ENCODE data around the gene GBF1. TPM values are rescaled to one million over a fixed set of nuclear protein-coding genes. Genes with fewer than 3 reads are reported as not detected.
A peak's percentile ranks its signal among the peaks of the same experiment; 100 is the strongest.

Gene GBF1
- total and polyA plus RNA-seq, 4 experiments from 2014 or later, result 3.1 to 44.7 (median 31.8) TPM

- Histone ChIP-seq H3K27me3 (ENCODE audit: insufficient read depth, low read length) (peaks cover 13% of the 10 kb centered on the region), H3K4me1 (ENCODE audit: insufficient read depth, low read length) (peaks cover 37% of the 10 kb centered on the region), H3K27ac (ENCODE audit: low read depth, low read length) (peak overlapping the region; percentile 64), H3K9me3 (ENCODE audit: control insufficient read depth in 1 of 2, low read length in 2 of 2) (no peaks in the 10 kb centered on the region), H3K4me3 (ENCODE audit: low read length in 2 of 2) (peak overlapping the region; percentile 61 to 90), H3K36me3 (ENCODE audit: insufficient read depth, low read length) (peaks cover 10% of the 10 kb centered on the region)
- peak overlapping the region; percentile 90 to 99 (median 96) for H3K4me3 Mint-ChIP-seq
- CTCF ChIA-PET (ENCODE audit: partially characterized antibody), result interaction anchor here (1.1 to 5.6 kb wide), 9 partner anchors 10 to 188 kb away, joined by 3 to 42 read pairs (median 9); partner anchors contain the start of genes ACTR1A and CUEDC2
- H3K27me3 Mint-ChIP-seq, result peaks cover 13 to 22% of the 10 kb centered on the region in 2 donors
- H3K4me1 Mint-ChIP-seq, result peaks cover 14 to 53% (median 33%) of the 10 kb centered on the region in 4 donors
- POLR2A ChIA-PET (ENCODE audit: partially characterized antibody), result interaction anchor here (0.7 to 8.2 kb wide), 19 partner anchors 9 to 282 kb away, joined by 3 to 198 read pairs (median 9); partner anchors contain the start of genes ACTR1A, C10orf95, CUEDC2 and GBF1
- peaks cover 0 to 8% of the 10 kb centered on the region in 2 donors for H3K36me3 Mint-ChIP-seq
- peak overlapping the region; percentile 92 to 98 (median 96) for H3K27ac Mint-ChIP-seq
- H3K9me3 Mint-ChIP-seq, result peaks cover 0 to 5% (median 0%) of the 10 kb centered on the region in 8 donors
- DNase-seq, result no peak
- intact Hi-C loops (cut with micrococcal nuclease), result loop anchor here (1.0 kb wide), 1 partner anchor 82 kb away; the partner anchor contains the start of gene ACTR1A
Measured at GRCh38 chr10:102420181-102420713, 174.9 kb downstream of the GBF1 start.

DNA sequence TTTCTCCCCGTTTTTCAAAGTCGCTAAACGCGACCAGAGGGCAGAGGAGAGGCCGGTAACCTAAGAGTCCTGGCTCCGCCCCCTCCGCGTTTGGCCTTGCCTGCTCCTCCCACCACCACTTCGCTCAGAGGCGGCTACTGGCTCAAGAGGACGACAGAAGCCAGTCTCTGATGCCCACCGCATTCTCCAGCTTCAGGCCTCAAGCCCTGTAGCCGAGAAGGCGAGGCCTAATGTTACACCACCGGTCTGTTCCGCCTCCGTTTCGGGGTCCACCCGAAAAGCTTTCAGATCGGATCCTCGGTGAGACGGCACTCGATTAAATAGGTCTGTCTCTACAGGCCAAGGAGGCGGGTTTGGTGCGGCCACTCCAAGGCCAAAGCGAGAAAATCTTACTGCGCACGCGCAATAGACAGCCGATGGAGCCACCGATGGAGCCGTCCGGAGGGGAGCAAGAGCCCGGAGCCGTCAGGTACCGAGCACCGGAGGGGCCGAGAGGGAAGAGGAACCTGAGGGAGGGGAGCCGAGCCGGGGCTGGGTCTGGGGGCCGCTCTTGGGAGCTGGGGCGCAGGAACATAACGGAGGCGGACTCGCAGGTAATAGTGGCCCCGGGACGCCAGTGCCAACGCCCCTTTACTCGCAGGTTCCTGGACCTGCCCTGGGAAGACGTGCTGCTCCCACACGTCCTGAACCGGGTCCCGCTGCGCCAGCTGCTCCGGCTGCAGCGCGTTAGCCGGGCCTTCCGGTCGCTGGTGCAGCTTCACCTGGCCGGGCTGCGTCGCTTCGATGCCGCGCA is 175.6 kb downstream of the GBF1 start, which contains the start of gene FBXL15:
FBXL15 (plus strand) TSS at position 123 of the 793 bp plus-strand sequence; CDS start at position 417, 294 bp downstream.
- peaks cover 10% of the 10 kb centered on the region for H3K36me3 ChIP-seq (ENCODE audit: insufficient read depth, low read length)
- no peaks in the 10 kb centered on the region for H3K9me3 ChIP-seq (ENCODE audit: control insufficient read depth in 1 of 2, low read length in 2 of 2)
- H3K4me3 ChIP-seq (ENCODE audit: low read length in 2 of 2), result peak within 1 kb of the TSS; percentile 61 to 90
- CTCF ChIA-PET (ENCODE audit: partially characterized antibody), result interaction anchor here (1.1 to 5.6 kb wide), 13 partner anchors 9 to 190 kb away, joined by 3 to 42 read pairs (median 9); partner anchors contain the start of genes ACTR1A, C10orf95 and CUEDC2
- DNase-seq, result peak; percentile 92 to 94 (median 93)
- peak within 1 kb of the TSS; percentile 64 for H3K27ac ChIP-seq (ENCODE audit: low read depth, low read length)
- peaks cover 10% of the 10 kb centered on the region for H3K27me3 ChIP-seq (ENCODE audit: insufficient read depth, low read length)
- POLR2A ChIA-PET (ENCODE audit: partially characterized antibody), result interaction anchor here (0.7 to 8.2 kb wide), 21 partner anchors 10 to 283 kb away, joined by 3 to 198 read pairs (median 7); partner anchors contain the start of genes ACTR1A, C10orf95, CUEDC2 and GBF1
- H3K9me3 Mint-ChIP-seq, result peaks cover 0 to 5% (median 0%) of the 10 kb centered on the region in 8 donors
- H3K4me3 Mint-ChIP-seq, result peak within 1 kb of the TSS; percentile 90 to 99 (median 96)
- peak within 1 kb of the TSS; percentile 92 to 98 (median 96) for H3K27ac Mint-ChIP-seq
- H3K4me1 ChIP-seq (ENCODE audit: insufficient read depth, low read length), result peaks cover 37% of the 10 kb centered on the region
- peaks cover 16 to 53% (median 33%) of the 10 kb centered on the region in 4 donors for H3K4me1 Mint-ChIP-seq
- H3K36me3 Mint-ChIP-seq, result peaks cover 0 to 10% of the 10 kb centered on the region in 2 donors
- peaks cover 11 to 18% of the 10 kb centered on the region in 2 donors for H3K27me3 Mint-ChIP-seq
- intact Hi-C loops (cut with micrococcal nuclease), result loop anchor here (1.0 kb wide), 6 partner anchors 11 to 81 kb away; partner anchors contain the start of genes ACTR1A and CUEDC2

DNA sequence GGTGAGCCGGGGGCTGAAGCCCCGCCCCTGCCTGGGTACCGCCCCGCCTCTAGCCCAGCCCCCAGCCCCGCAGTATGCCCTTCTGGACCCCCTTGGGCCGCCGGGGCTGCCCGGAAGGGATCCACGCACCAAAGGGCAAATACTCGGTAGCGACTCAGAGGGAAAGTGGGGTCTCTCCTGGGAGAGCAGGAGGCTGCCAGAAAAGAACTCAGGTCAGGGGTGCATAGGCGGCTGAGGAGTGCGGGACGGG is 176.1 kb downstream of the GBF1 start:
- peak overlapping the region; percentile 92 to 98 (median 96) for H3K27ac Mint-ChIP-seq
- no peak for DNase-seq
- peak overlapping the region; percentile 61 to 90 for H3K4me3 ChIP-seq (ENCODE audit: low read length in 2 of 2)

DNA sequence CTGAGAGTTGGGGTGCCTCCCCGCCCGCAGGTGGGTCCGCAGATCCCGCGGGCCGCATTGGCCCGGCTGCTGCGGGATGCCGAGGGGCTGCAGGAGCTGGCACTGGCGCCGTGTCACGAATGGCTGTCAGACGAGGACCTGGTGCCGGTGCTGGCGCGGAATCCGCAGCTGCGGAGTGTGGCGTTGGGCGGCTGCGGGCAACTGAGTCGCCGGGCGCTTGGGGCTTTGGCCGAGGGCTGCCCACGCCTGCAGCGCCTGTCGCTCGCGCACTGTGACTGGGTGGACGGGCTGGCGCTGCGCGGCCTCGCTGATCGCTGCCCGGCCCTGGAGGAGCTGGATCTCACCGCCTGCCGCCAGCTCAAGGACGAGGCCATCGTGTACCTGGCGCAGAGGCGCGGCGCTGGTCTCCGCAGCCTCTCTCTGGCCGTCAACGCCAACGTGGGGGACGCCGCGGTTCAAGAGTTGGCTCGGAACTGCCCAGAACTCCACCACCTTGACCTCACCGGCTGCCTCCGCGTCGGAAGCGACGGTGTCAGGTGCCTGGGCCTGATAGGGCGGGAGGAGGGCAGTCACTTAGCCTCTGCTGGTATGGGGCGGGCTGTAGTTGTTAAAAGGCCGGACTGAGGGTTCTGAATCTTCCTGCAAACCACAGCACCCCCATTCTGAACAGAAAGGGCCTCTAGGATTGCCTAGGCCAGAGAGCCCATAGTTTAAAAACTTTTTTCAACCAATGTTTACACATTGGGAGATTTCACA is 176.6 kb downstream of the GBF1 start:
- Mint-ChIP-seq H3K27me3 (peaks cover 7 to 14% of the 10 kb centered on the region in 2 donors), H3K4me3 (peak overlapping the region; percentile 90 to 99 (median 96)), H3K9me3 (peaks cover 0 to 5% (median 0%) of the 10 kb centered on the region in 8 donors), H3K4me1 (peaks cover 19 to 54% (median 34%) of the 10 kb centered on the region in 4 donors), H3K27ac (peak overlapping the region; percentile 64 to 98 (median 95)), H3K36me3 (peaks cover 0 to 12% of the 10 kb centered on the region in 2 donors)
- ChIA-PET CTCF (ENCODE audit: partially characterized antibody) (interaction anchor here (0.9 to 5.6 kb wide), 18 partner anchors 8 to 253 kb away, joined by 3 to 42 read pairs (median 6); partner anchors contain the start of genes ACTR1A, C10orf95 and CUEDC2), POLR2A (ENCODE audit: partially characterized antibody) (interaction anchor here (1.0 to 8.2 kb wide), 17 partner anchors 11 to 270 kb away, joined by 3 to 198 read pairs (median 16); partner anchors contain the start of genes ACTR1A, C10orf95, CUEDC2 and GBF1)
- Histone ChIP-seq H3K27me3 (ENCODE audit: insufficient read depth, low read length) (peaks cover 6% of the 10 kb centered on the region), H3K9me3 (ENCODE audit: control insufficient read depth in 1 of 2, low read length in 2 of 2) (no peaks in the 10 kb centered on the region), H3K27ac (ENCODE audit: low read depth, low read length) (peak overlapping the region; percentile 64), H3K36me3 (ENCODE audit: insufficient read depth, low read length) (peaks cover 10% of the 10 kb centered on the region), H3K4me1 (ENCODE audit: insufficient read depth, low read length) (peaks cover 37% of the 10 kb centered on the region), H3K4me3 (ENCODE audit: low read length in 2 of 2) (peak overlapping the region; percentile 61 to 90)
- intact Hi-C loops (cut with micrococcal nuclease), result loop anchor here (1.0 kb wide), 6 partner anchors 10 to 57 kb away; partner anchors contain the start of gene CUEDC2
- DNase-seq, result peak in 2 of 5 donors; percentile 32 to 41

More for the DNA sequence above, 176.1 kb downstream of the GBF1 start:
- H3K27me3 ChIP-seq (ENCODE audit: insufficient read depth, low read length), result peaks cover 6% of the 10 kb centered on the region
- peak overlapping the region; percentile 64 for H3K27ac ChIP-seq (ENCODE audit: low read depth, low read length)
- H3K9me3 ChIP-seq (ENCODE audit: control insufficient read depth in 1 of 2, low read length in 2 of 2), result no peaks in the 10 kb centered on the region
- peaks cover 0 to 12% of the 10 kb centered on the region in 2 donors for H3K36me3 Mint-ChIP-seq
- ChIA-PET CTCF (ENCODE audit: partially characterized antibody) (interaction anchor here (1.0 to 5.6 kb wide), 14 partner anchors 9 to 252 kb away, joined by 3 to 42 read pairs (median 8); partner anchors contain the start of genes ACTR1A, C10orf95 and CUEDC2), POLR2A (ENCODE audit: partially characterized antibody) (interaction anchor here (1.0 to 8.2 kb wide), 18 partner anchors 11 to 270 kb away, joined by 3 to 198 read pairs (median 12); partner anchors contain the start of genes ACTR1A, C10orf95, CUEDC2 and GBF1)
- peaks cover 0 to 5% (median 0%) of the 10 kb centered on the region in 8 donors for H3K9me3 Mint-ChIP-seq
- intact Hi-C loops (cut with micrococcal nuclease), result loop anchor here (1.0 kb wide), 5 partner anchors 11 to 58 kb away; partner anchors contain the start of gene CUEDC2
- peaks cover 19 to 53% (median 34%) of the 10 kb centered on the region in 4 donors for H3K4me1 Mint-ChIP-seq
- peak overlapping the region; percentile 90 to 99 (median 96) for H3K4me3 Mint-ChIP-seq
- H3K36me3 ChIP-seq (ENCODE audit: insufficient read depth, low read length), result peaks cover 10% of the 10 kb centered on the region
- peaks cover 37% of the 10 kb centered on the region for H3K4me1 ChIP-seq (ENCODE audit: insufficient read depth, low read length)
- peaks cover 7 to 14% of the 10 kb centered on the region in 2 donors for H3K27me3 Mint-ChIP-seq

DNA sequence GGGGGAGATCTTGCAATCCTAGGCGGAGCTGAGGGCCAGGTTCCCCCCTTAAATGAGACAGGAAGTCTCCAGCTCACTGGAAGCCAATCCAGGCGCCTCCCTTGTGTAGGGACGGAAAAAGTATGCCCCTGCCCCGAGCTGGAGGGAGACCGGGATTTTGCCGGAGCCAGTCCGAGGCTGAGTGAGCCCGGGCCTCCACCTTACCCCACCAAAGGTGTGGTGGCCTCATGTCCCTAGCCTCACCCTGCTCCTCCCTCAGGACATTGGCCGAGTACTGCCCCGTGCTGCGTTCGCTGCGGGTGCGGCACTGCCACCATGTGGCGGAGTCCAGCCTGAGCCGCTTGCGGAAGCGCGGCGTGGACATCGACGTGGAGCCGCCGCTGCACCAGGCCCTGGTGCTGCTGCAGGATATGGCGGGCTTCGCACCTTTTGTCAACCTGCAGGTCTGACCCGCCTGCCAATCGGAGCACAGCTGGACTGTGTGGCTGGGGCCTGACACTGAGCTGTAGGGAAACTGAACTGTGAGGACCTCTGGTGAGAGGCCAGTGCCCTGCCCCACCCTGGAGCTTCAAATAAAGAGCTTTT is 177.3 kb downstream of the GBF1 start:
- Mint-ChIP-seq H3K27ac (peak overlapping the region; percentile 62 to 96 (median 72)), H3K4me1 (peaks cover 20 to 58% (median 34%) of the 10 kb centered on the region in 4 donors), H3K9me3 (peaks cover 0 to 4% (median 0%) of the 10 kb centered on the region in 8 donors), H3K27me3 (peaks cover 5 to 8% of the 10 kb centered on the region in 2 donors), H3K36me3 (peaks cover 0 to 14% of the 10 kb centered on the region in 2 donors), H3K4me3 (peak overlapping the region; percentile 81 to 99 (median 96))
- peaks cover 10% of the 10 kb centered on the region for H3K36me3 ChIP-seq (ENCODE audit: insufficient read depth, low read length)
- peak overlapping the region; percentile 64 for H3K27ac ChIP-seq (ENCODE audit: low read depth, low read length)
- intact Hi-C loops (cut with micrococcal nuclease), result loop anchor here (1.0 kb wide), 1 partner anchor 28 kb away; no protein-coding TSS in a partner anchor
- CTCF ChIA-PET (ENCODE audit: partially characterized antibody), result interaction anchor here (0.9 to 5.6 kb wide), 17 partner anchors 11 to 253 kb away, joined by 3 to 42 read pairs (median 5); partner anchors contain the start of genes ACTR1A, C10orf95, CUEDC2 and GBF1
- H3K9me3 ChIP-seq (ENCODE audit: control insufficient read depth in 1 of 2, low read length in 2 of 2), result no peaks in the 10 kb centered on the region
- POLR2A ChIA-PET (ENCODE audit: partially characterized antibody), result interaction anchor here (1.1 to 8.2 kb wide), 11 partner anchors 11 to 271 kb away, joined by 3 to 198 read pairs (median 22); partner anchors contain the start of genes ACTR1A, C10orf95, CUEDC2 and NFKB2
- peak in 1 of 5 donors; percentile 47 for DNase-seq
- peak overlapping the region; percentile 61 to 90 for H3K4me3 ChIP-seq (ENCODE audit: low read length in 2 of 2)
- peaks cover 37% of the 10 kb centered on the region for H3K4me1 ChIP-seq (ENCODE audit: insufficient read depth, low read length)
- peaks cover 6% of the 10 kb centered on the region for H3K27me3 ChIP-seq (ENCODE audit: insufficient read depth, low read length)
